WTC11 (cell line): ENCODE measurements around the gene MARCHF4. TPM values are rescaled to one million over a fixed set of nuclear protein-coding genes. Genes with fewer than 3 reads are reported as not detected.

Experiments
- ATAC-seq: fragments of 200-7000 bp; cut with Tn5 transposase; 2 replicates; pipeline ENCODE4 v1.10.0; 2021; ENCODE audit warnings: mild to moderate bottlenecking, moderate library complexity
- CTCF ChIA-PET: fragments of 300-600 bp; sonication (Branson Sonifier 250); formaldehyde crosslinking; loops from one replicate; lab custom pipeline; 2021; ENCODE audit warnings: antibody characterized with exemption; lab: Charles Lee
- POLR2A ChIA-PET: fragments of 350-600 bp; sonication (Branson Sonifier 250); formaldehyde crosslinking; loops from one replicate; lab custom pipeline; 2021; ENCODE audit warnings: antibody characterized with exemption; lab: Charles Lee
- DNase-seq: peaks from one replicate; pipeline ENCODE4 v3.0.0; 2021; ENCODE audit warnings: low spot score
- H3K27ac Mint-ChIP-seq: 2 replicates; pipeline ENCODE4 v1.8.0; 2021; ENCODE audit warnings: mixed read lengths
- H3K27me3 Mint-ChIP-seq: 2 replicates; pipeline ENCODE4 v1.8.0; 2021; ENCODE audit warnings: low read depth, mild to moderate bottlenecking, moderate library complexity, mixed read lengths
- H3K36me3 Mint-ChIP-seq: 2 replicates; pipeline ENCODE4 v1.8.0; 2021; ENCODE audit warnings: mixed read lengths
- H3K4me1 Mint-ChIP-seq: 2 replicates; pipeline ENCODE4 v1.8.0; 2022; ENCODE audit warnings: mixed read lengths
- H3K4me3 Mint-ChIP-seq: 2 replicates; pipeline ENCODE4 v1.8.0; 2021; ENCODE audit warnings: mild to moderate bottlenecking, moderate library complexity, mixed read lengths
- H3K9me3 Mint-ChIP-seq: 2 replicates; pipeline ENCODE4 v1.8.0; 2021; ENCODE audit warnings: mixed read lengths
- CREM ChIP-seq: sonication (generic); formaldehyde crosslinking; IDR thresholded peaks from 2 replicates; pipeline ENCODE4 v1.8.1; 2022; ENCODE audit warnings: mild to moderate bottlenecking, missing genetic modification reagents, moderate library complexity
- ESRRA ChIP-seq: sonication (generic); formaldehyde crosslinking; IDR thresholded peaks from 2 replicates; pipeline ENCODE4 v1.8.1; 2022; ENCODE audit warnings: mild to moderate bottlenecking, missing genetic modification reagents, borderline replicate concordance
- FOXJ3 ChIP-seq: sonication (generic); formaldehyde crosslinking; IDR thresholded peaks from 2 replicates; pipeline ENCODE4 v1.9.0; 2021; ENCODE audit warnings: missing genetic modification reagents, mild to moderate bottlenecking, borderline replicate concordance
- GTF2I ChIP-seq: fragments of 250-450 bp; sonication (Bioruptor Pico); conservative IDR thresholded peaks from 2 replicates; pipeline ENCODE4 v1.4.0; 2021; ENCODE audit warnings: mild to moderate bottlenecking
- PRRX2 ChIP-seq: fragments of 250-450 bp; sonication (Bioruptor Pico); IDR thresholded peaks from 2 replicates; pipeline ENCODE4 v1.8.0; 2021; ENCODE audit warnings: mild to moderate bottlenecking
- RELA ChIP-seq: sonication (generic); formaldehyde crosslinking; IDR thresholded peaks from 2 replicates; pipeline ENCODE4 v1.8.1; 2022; ENCODE audit warnings: missing genetic modification reagents, mild to moderate bottlenecking, borderline replicate concordance
- TCF7 ChIP-seq: sonication (generic); formaldehyde crosslinking; IDR thresholded peaks from 2 replicates; pipeline ENCODE4 v1.8.0; 2022; ENCODE audit warnings: mild to moderate bottlenecking, low read depth, missing genetic modification reagents, moderate library complexity
- ZNF219 ChIP-seq: sonication (generic); formaldehyde crosslinking; IDR thresholded peaks from 2 replicates; pipeline ENCODE4 v1.8.0; 2023; ENCODE audit warnings: missing genetic modification reagents, mild to moderate bottlenecking, borderline replicate concordance
- ZNF317 ChIP-seq: sonication (generic); formaldehyde crosslinking; IDR thresholded peaks from 2 replicates; pipeline ENCODE4 v1.8.1; 2023; ENCODE audit warnings: low read depth, mild to moderate bottlenecking, moderate library complexity, missing genetic modification reagents, borderline replicate concordance
- ZNF416 ChIP-seq: fragments of 250-450 bp; sonication (Bioruptor Pico); IDR thresholded peaks from 2 replicates; pipeline ENCODE4 v1.9.0; 2021; ENCODE audit warnings: mild to moderate bottlenecking, inconsistent platforms
- total RNA-seq: library from RNA; stranded (reverse); gene quantifications from 3 replicates; pipeline ENCODE4 v1.2.3, GENCODE V29; 2021
- TF ChIP-seq, protein P1 (sequence below): sonication (generic); formaldehyde crosslinking; IDR thresholded peaks from 2 replicates; pipeline ENCODE4 v1.8.1; 2022; ENCODE audit warnings: missing genetic modification reagents, borderline replicate concordance
- TF ChIP-seq, protein P2 (sequence below): sonication (generic); formaldehyde crosslinking; IDR thresholded peaks from 2 replicates; pipeline ENCODE4 v1.8.1; 2023; ENCODE audit warnings: mild to moderate bottlenecking, missing genetic modification reagents
- TF ChIP-seq, protein P3 (sequence below): fragments of 250-450 bp; sonication (Bioruptor Pico); IDR thresholded peaks from 2 replicates; pipeline ENCODE4 v1.8.0; 2021; ENCODE audit warnings: mild to moderate bottlenecking
- TF ChIP-seq, protein P4 (sequence below): sonication (generic); formaldehyde crosslinking; IDR thresholded peaks from 2 replicates; pipeline ENCODE4 v1.8.0; 2022; ENCODE audit warnings: mild to moderate bottlenecking, missing genetic modification reagents
- TF ChIP-seq, protein P5 (sequence below): sonication (generic); formaldehyde crosslinking; IDR thresholded peaks from 2 replicates; pipeline ENCODE4 v1.8.0; 2022; ENCODE audit warnings: mild to moderate bottlenecking, missing genetic modification reagents
- TF ChIP-seq, protein P6 (sequence below): sonication (generic); formaldehyde crosslinking; IDR thresholded peaks from 2 replicates; pipeline ENCODE4 v1.8.1; 2023; ENCODE audit warnings: mild to moderate bottlenecking, missing genetic modification reagents
- TF ChIP-seq, protein P7 (sequence below): sonication (generic); formaldehyde crosslinking; IDR thresholded peaks from 2 replicates; pipeline ENCODE4 v1.8.1; 2022; ENCODE audit warnings: mild to moderate bottlenecking, missing genetic modification reagents, moderate library complexity, borderline replicate concordance
- TF ChIP-seq, protein P8 (sequence below): sonication (generic); formaldehyde crosslinking; IDR thresholded peaks from 2 replicates; pipeline ENCODE4 v1.8.1; 2023; ENCODE audit warnings: mild to moderate bottlenecking, missing genetic modification reagents, moderate library complexity
- TF ChIP-seq, protein P9 (sequence below): sonication (generic); formaldehyde crosslinking; IDR thresholded peaks from 2 replicates; pipeline ENCODE4 v1.8.1; 2023; ENCODE audit warnings: mild to moderate bottlenecking, moderate library complexity, missing genetic modification reagents

Gene MARCHF4
- total RNA-seq, 1 experiment from 2014 or later, result 2.6 TPM

DNA sequence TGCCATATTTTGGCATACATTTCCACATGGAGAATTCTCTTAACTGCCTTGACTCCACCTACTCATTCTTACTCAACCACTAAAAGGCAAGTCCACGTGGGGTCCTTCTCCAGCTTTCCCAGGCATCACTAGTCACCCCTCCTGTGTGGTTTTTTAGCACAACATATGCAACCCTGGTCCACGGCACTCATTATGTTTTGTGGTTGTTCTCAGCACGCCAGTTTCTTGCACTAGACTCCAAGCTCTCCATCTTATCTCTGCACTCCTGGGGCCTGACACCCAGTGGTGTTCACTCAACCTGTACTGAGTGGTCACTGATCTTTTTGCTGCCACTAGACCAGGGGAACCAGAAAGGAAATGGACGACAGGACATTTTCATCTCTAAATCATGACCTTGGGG lies 18.0 kb downstream of the MARCHF4 start:
- Mint-ChIP-seq H3K4me3 (no peak overlapping the region), H3K27ac (no peak overlapping the region), H3K27me3 (no peaks in the 10 kb centered on the region), H3K36me3 (no peaks in the 10 kb centered on the region), H3K4me1 (peaks cover 21% of the 10 kb centered on the region), H3K9me3 (no peaks in the 10 kb centered on the region)
- CTCF ChIA-PET, result interaction anchor here (1.4 kb wide), 1 partner anchor 71 kb away, joined by 4 read pairs; no protein-coding TSS in a partner anchor
- DNase-seq, result no peak
- no peak for TF ChIP-seq GTF2I
- ATAC-seq, result no peak
- POLR2A ChIA-PET, result no interaction called here

DNA sequence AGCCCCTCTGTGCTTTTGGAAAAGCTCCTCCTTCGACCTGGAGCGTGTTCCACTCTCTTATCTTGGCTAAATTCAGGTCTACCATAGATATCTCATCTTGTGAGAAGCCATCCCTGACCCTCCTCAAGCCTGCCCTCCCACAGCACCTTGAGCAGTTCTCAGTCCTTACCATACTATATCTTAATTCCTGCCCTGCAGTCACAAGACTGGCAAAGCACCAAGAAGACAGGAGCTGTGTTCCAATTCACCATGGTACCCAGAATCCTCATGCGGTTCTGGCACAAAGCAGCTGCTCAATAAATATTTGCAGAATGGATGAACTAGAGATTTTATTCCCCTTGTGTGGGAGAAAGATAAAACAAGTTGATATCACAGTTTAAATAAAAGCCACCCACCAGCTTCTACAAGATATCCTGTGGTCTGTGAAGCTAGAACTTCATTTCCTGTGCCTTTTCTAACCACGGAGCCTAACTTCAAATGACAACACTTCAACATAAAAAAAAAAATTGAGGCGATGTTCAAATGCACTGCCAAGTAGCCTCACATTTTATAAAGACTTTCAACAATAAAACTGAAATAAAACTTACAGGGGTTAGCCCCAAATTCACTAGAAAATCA lies 19.5 kb downstream of the MARCHF4 start:
- POLR2A ChIA-PET, result no interaction called here
- no peaks in the 10 kb centered on the region for H3K27me3 Mint-ChIP-seq

DNA sequence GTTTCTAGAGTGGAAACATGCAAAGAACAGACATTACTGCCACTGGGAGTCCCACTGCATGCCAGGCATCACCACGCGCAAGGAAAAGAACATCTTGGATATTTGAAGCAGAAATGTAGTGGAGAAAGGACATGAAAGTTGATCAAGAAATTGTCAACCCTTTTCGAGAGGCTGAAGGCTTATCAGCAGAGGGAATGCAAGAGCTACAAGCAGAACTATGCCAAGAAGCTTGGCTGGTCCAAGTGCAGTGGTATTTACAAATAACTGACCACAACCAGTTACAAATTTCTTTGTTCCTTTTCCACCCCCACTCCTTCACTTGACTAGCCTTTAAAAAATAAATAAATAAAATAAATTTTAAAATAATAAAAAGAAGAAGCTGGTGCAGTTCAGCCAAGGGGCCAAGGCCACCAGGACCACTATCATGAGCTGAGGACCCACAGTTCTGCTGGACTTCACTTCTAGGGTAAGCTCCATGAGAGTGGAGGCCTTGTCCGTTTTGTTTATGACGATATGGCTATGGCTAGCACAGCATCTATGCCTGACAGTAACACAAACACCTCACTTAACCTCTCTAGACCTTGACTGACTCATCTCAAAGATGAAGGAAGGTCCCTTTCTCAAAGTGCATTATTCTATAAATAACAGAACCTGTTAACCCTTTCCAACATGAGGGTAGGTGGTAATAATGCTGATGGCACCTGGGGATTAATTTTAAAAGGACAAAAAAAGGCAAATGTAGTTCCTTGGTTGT lies 20.9 kb downstream of the MARCHF4 start:
- H3K27ac Mint-ChIP-seq, result no peak overlapping the region
- H3K4me3 Mint-ChIP-seq, result no peak overlapping the region
- ChIA-PET POLR2A (no interaction called here), CTCF (no interaction called here)
- peaks cover 34% of the 10 kb centered on the region for H3K4me1 Mint-ChIP-seq
- ATAC-seq (no peak), DNase-seq (no peak)
- peaks cover 3% of the 10 kb centered on the region; the same call in 1 of the 2 replicates for H3K27me3 Mint-ChIP-seq
- H3K9me3 Mint-ChIP-seq, result no peaks in the 10 kb centered on the region
- H3K36me3 Mint-ChIP-seq, result no peaks in the 10 kb centered on the region
- TF ChIP-seq, protein P1, sequence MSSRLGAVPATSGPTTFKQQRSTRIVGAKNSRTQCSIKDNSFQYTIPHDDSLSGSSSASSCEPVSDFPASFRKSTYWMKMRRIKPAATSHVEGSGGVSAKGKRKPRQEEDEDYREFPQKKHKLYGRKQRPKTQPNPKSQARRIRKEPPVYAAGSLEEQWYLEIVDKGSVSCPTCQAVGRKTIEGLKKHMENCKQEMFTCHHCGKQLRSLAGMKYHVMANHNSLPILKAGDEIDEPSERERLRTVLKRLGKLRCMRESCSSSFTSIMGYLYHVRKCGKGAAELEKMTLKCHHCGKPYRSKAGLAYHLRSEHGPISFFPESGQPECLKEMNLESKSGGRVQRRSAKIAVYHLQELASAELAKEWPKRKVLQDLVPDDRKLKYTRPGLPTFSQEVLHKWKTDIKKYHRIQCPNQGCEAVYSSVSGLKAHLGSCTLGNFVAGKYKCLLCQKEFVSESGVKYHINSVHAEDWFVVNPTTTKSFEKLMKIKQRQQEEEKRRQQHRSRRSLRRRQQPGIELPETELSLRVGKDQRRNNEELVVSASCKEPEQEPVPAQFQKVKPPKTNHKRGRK (CRISPR knock-in tag), result no peak
- TF ChIP-seq ZNF219 (CRISPR knock-in tag) (no peak), FOXJ3 (no peak), RELA (CRISPR knock-in tag) (no peak), ZNF416 (CRISPR knock-in tag) (no peak)
- TF ChIP-seq, protein P2, sequence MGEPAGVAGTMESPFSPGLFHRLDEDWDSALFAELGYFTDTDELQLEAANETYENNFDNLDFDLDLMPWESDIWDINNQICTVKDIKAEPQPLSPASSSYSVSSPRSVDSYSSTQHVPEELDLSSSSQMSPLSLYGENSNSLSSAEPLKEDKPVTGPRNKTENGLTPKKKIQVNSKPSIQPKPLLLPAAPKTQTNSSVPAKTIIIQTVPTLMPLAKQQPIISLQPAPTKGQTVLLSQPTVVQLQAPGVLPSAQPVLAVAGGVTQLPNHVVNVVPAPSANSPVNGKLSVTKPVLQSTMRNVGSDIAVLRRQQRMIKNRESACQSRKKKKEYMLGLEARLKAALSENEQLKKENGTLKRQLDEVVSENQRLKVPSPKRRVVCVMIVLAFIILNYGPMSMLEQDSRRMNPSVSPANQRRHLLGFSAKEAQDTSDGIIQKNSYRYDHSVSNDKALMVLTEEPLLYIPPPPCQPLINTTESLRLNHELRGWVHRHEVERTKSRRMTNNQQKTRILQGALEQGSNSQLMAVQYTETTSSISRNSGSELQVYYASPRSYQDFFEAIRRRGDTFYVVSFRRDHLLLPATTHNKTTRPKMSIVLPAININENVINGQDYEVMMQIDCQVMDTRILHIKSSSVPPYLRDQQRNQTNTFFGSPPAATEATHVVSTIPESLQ (CRISPR knock-in tag), result no peak
- TF ChIP-seq, protein P3, sequence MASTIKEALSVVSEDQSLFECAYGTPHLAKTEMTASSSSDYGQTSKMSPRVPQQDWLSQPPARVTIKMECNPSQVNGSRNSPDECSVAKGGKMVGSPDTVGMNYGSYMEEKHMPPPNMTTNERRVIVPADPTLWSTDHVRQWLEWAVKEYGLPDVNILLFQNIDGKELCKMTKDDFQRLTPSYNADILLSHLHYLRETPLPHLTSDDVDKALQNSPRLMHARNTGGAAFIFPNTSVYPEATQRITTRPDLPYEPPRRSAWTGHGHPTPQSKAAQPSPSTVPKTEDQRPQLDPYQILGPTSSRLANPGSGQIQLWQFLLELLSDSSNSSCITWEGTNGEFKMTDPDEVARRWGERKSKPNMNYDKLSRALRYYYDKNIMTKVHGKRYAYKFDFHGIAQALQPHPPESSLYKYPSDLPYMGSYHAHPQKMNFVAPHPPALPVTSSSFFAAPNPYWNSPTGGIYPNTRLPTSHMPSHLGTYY (CRISPR knock-in tag), result no peak
- TF ChIP-seq, protein P4, sequence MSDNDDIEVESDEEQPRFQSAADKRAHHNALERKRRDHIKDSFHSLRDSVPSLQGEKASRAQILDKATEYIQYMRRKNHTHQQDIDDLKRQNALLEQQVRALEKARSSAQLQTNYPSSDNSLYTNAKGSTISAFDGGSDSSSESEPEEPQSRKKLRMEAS, result no peak
- TF ChIP-seq, protein P5, sequence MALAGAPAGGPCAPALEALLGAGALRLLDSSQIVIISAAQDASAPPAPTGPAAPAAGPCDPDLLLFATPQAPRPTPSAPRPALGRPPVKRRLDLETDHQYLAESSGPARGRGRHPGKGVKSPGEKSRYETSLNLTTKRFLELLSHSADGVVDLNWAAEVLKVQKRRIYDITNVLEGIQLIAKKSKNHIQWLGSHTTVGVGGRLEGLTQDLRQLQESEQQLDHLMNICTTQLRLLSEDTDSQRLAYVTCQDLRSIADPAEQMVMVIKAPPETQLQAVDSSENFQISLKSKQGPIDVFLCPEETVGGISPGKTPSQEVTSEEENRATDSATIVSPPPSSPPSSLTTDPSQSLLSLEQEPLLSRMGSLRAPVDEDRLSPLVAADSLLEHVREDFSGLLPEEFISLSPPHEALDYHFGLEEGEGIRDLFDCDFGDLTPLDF (CRISPR knock-in tag), result no peak

More for the DNA sequence above, 19.5 kb downstream of the MARCHF4 start:
- no peak for DNase-seq
- no peak for TF ChIP-seq ESRRA (CRISPR knock-in tag)
- TF ChIP-seq PRRX2 (CRISPR knock-in tag), result no peak
- TF ChIP-seq, protein P6, sequence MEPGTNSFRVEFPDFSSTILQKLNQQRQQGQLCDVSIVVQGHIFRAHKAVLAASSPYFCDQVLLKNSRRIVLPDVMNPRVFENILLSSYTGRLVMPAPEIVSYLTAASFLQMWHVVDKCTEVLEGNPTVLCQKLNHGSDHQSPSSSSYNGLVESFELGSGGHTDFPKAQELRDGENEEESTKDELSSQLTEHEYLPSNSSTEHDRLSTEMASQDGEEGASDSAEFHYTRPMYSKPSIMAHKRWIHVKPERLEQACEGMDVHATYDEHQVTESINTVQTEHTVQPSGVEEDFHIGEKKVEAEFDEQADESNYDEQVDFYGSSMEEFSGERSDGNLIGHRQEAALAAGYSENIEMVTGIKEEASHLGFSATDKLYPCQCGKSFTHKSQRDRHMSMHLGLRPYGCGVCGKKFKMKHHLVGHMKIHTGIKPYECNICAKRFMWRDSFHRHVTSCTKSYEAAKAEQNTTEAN, result no peak
- no peak for TF ChIP-seq CREM
- TF ChIP-seq, protein P7, sequence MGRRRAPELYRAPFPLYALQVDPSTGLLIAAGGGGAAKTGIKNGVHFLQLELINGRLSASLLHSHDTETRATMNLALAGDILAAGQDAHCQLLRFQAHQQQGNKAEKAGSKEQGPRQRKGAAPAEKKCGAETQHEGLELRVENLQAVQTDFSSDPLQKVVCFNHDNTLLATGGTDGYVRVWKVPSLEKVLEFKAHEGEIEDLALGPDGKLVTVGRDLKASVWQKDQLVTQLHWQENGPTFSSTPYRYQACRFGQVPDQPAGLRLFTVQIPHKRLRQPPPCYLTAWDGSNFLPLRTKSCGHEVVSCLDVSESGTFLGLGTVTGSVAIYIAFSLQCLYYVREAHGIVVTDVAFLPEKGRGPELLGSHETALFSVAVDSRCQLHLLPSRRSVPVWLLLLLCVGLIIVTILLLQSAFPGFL (CRISPR knock-in tag), result no peak
- TF ChIP-seq, protein P8, sequence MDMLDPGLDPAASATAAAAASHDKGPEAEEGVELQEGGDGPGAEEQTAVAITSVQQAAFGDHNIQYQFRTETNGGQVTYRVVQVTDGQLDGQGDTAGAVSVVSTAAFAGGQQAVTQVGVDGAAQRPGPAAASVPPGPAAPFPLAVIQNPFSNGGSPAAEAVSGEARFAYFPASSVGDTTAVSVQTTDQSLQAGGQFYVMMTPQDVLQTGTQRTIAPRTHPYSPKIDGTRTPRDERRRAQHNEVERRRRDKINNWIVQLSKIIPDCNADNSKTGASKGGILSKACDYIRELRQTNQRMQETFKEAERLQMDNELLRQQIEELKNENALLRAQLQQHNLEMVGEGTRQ, result no peak
- TF ChIP-seq, protein P9, sequence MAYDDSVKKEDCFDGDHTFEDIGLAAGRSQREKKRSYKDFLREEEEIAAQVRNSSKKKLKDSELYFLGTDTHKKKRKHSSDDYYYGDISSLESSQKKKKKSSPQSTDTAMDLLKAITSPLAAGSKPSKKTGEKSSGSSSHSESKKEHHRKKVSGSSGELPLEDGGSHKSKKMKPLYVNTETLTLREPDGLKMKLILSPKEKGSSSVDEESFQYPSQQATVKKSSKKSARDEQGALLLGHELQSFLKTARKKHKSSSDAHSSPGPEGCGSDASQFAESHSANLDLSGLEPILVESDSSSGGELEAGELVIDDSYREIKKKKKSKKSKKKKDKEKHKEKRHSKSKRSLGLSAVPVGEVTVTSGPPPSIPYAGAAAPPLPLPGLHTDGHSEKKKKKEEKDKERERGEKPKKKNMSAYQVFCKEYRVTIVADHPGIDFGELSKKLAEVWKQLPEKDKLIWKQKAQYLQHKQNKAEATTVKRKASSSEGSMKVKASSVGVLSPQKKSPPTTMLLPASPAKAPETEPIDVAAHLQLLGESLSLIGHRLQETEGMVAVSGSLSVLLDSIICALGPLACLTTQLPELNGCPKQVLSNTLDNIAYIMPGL (CRISPR knock-in tag), result no peak
- no peak for TF ChIP-seq ZNF317
- TF ChIP-seq TCF7 (CRISPR knock-in tag), result no peak
- TF ChIP-seq, all 79 proteins: peak for 0
- Mint-ChIP-seq H3K9me3 (no peaks in the 10 kb centered on the region), H3K4me1 (peaks cover 30% of the 10 kb centered on the region), H3K27ac (no peak overlapping the region), H3K4me3 (no peak overlapping the region), H3K36me3 (no peaks in the 10 kb centered on the region)
- ATAC-seq, result no peak
- CTCF ChIA-PET, result interaction anchor here (0.9 to 1.4 kb wide), 2 partner anchors 33 to 69 kb away, joined by 4 read pairs; no protein-coding TSS in a partner anchor
